Kidney (tissue), 14 donors: ENCODE data around the gene IL3. TPM values are rescaled to one million over a fixed set of nuclear protein-coding genes. Genes with fewer than 3 reads are reported as not detected.

Source experiments
- DNase-seq, 5 donors: peaks; one replicate each; pipeline ENCODE4 v3.0.0-alpha.2; 2013 to 2020
- FAIRE-seq: peaks from 2 replicates; lab custom pipeline; 2012; peaks lifted over from hg19 to GRCh38; lab: Jason Lieb, UNC
- H3K27ac ChIP-seq, 2 donors: one replicate each; pipeline ENCODE4 v1.7.0; 2013; ENCODE audit warnings: low read depth in 2 of 2, low read length in 2 of 2, inconsistent platforms in 1 of 2
- H3K27me3 ChIP-seq: one replicate; pipeline ENCODE4 v1.7.1; 2013; ENCODE audit warnings: low read length, inconsistent platforms; ENCODE audit not compliant: control insufficient read depth, insufficient read depth
- H3K36me3 ChIP-seq, 3 donors: one replicate each; pipeline versions ENCODE4 v1.7.0 to v1.7.1; 2013; ENCODE audit warnings: low read length in 3 of 3, control low read depth in 1 of 3, inconsistent platforms in 1 of 3; ENCODE audit not compliant: insufficient read depth in 3 of 3, control insufficient read depth in 2 of 3
- H3K4me1 ChIP-seq, 3 donors: one replicate each; pipeline versions ENCODE4 v1.7.0 to v1.7.1; 2013; ENCODE audit warnings: low read length in 3 of 3, inconsistent platforms in 1 of 3, low read depth in 1 of 3; ENCODE audit not compliant: control insufficient read depth in 2 of 3, insufficient read depth in 2 of 3
- H3K4me3 ChIP-seq, 3 donors: one replicate each; pipeline versions ENCODE4 v1.7.0 to v1.8.1; 2013; ENCODE audit warnings: low read length in 3 of 3, control low read depth in 1 of 3, inconsistent platforms in 1 of 3
- H3K9ac ChIP-seq, 3 donors: one replicate each; pipeline versions ENCODE4 v1.7.0 to v1.7.1; 2013; ENCODE audit warnings: low read length in 3 of 3, control low read depth in 1 of 3, inconsistent platforms in 1 of 3
- H3K9me3 ChIP-seq, 3 donors: one replicate each; pipeline versions ENCODE4 v1.7.0 to v1.7.1; 2013; ENCODE audit warnings: low read length in 3 of 3, control low read depth in 1 of 3, inconsistent platforms in 1 of 3; ENCODE audit not compliant: control insufficient read depth in 2 of 3, insufficient read depth in 1 of 3
- intact Hi-C: fragments of 100-400 bp; cut with DNase I; formaldehyde crosslinking; loops from one replicate; pipeline ENCODE4 v1.11.1; 2022
- polyA plus RNA-seq: library from polyadenylated mRNA; stranded (reverse); fragments of 350-450 nt; fragmentation: Illumina TruSeq; extraction: RNeasy Lipid Tissue Mini Kit (QIAGEN cat#74804); gene quantifications from one replicate; pipeline ENCODE4 v1.2.3, GENCODE V29; 2014; ENCODE audit warnings: low read depth, low replicate concordance; ENCODE audit not compliant: insufficient read depth
- total RNA-seq: library from RNA; stranded (reverse); fragmentation: NEBNext Ultra II Directional; extraction: Animal tissue kit (Norgen Biotek cat#: 25700); gene quantifications from one replicate; pipeline ENCODE4 v1.2.1, GENCODE V29; 2021
- TF ChIP-seq, protein P1 (sequence below): IDR thresholded peaks from 3 replicates; pipeline ENCODE4 v1.5.1; 2012; ENCODE audit warnings: mild to moderate bottlenecking, moderate library complexity, borderline replicate concordance; ENCODE audit not compliant: insufficient read depth; ENCODE audit errors: extremely low read depth
- donor health status: control.
- donor health status: control.
- donor health status: control.
- donor health status: control.
- donor health status: control.
- donor health status: DM: yes; HTN: yes; CAD: no.
- donor health status: Normal renal cell carcinoma (clear cell type).

IL3 gene
- total and polyA plus RNA-seq, 2 donors from 2014 or later: not detected

DNA sequence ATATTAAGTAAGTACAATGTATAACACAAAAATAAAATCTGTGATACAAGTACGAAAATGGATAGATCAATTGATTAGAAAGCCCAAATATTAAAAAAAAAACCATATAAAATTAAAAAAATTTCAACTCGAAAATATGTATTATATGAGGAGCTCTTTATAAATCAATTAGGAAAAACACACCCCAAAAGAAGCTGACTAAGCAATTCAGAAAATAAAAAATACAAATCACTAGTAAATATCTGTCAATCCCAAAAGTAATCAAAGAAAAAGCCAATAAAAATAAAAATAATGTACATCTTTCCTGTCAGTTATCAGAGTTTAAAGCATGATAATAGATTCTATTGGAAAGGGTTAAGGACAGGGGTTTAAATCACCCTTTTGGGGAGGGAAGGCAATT, 38.8 kb upstream of the IL3 start:
- H3K36me3 ChIP-seq: no peaks in the 10 kb centered on the region
- intact Hi-C loops: no loop called here
- no peak overlapping the region for H3K9ac ChIP-seq
- no peaks in the 10 kb centered on the region for H3K4me1 ChIP-seq
- no peak overlapping the region for H3K27ac ChIP-seq
- TF ChIP-seq, protein P1, sequence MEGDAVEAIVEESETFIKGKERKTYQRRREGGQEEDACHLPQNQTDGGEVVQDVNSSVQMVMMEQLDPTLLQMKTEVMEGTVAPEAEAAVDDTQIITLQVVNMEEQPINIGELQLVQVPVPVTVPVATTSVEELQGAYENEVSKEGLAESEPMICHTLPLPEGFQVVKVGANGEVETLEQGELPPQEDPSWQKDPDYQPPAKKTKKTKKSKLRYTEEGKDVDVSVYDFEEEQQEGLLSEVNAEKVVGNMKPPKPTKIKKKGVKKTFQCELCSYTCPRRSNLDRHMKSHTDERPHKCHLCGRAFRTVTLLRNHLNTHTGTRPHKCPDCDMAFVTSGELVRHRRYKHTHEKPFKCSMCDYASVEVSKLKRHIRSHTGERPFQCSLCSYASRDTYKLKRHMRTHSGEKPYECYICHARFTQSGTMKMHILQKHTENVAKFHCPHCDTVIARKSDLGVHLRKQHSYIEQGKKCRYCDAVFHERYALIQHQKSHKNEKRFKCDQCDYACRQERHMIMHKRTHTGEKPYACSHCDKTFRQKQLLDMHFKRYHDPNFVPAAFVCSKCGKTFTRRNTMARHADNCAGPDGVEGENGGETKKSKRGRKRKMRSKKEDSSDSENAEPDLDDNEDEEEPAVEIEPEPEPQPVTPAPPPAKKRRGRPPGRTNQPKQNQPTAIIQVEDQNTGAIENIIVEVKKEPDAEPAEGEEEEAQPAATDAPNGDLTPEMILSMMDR: no peak
- no peak for FAIRE-seq
- no peak for DNase-seq
- H3K9me3 ChIP-seq: no peaks in the 10 kb centered on the region
- H3K27me3 ChIP-seq: no peaks in the 10 kb centered on the region
- no peak overlapping the region for H3K4me3 ChIP-seq

DNA sequence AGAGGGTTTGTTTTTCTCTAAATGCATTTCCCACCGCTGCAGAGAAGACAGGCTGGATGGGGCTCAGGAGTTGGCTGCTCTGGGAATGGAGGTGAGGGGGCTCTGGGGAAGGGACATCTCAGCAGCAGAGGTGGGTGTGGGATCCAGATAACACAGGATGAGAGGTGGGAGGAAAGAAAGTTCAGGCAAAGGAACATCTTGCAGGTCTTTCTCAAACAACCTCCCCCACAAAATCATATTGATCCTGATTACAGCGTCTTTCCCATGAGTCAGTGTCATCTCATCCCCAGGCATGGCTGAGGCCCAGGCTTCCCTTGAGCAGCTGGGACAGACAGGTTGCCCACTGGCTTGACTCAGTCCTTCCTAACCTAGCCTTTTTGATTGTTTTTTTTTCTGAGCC, 37.7 kb upstream of the IL3 start:
- intact Hi-C loops: no loop called here
- H3K9ac ChIP-seq: no peak overlapping the region
- H3K27ac ChIP-seq: no peak overlapping the region
- H3K9me3 ChIP-seq: no peaks in the 10 kb centered on the region
- no peak overlapping the region for H3K4me3 ChIP-seq
- TF ChIP-seq, protein P1: no peak
- FAIRE-seq (no peak), DNase-seq (no peak)
- no peaks in the 10 kb centered on the region for H3K27me3 ChIP-seq
- no peaks in the 10 kb centered on the region for H3K36me3 ChIP-seq
- H3K4me1 ChIP-seq: no peaks in the 10 kb centered on the region

DNA sequence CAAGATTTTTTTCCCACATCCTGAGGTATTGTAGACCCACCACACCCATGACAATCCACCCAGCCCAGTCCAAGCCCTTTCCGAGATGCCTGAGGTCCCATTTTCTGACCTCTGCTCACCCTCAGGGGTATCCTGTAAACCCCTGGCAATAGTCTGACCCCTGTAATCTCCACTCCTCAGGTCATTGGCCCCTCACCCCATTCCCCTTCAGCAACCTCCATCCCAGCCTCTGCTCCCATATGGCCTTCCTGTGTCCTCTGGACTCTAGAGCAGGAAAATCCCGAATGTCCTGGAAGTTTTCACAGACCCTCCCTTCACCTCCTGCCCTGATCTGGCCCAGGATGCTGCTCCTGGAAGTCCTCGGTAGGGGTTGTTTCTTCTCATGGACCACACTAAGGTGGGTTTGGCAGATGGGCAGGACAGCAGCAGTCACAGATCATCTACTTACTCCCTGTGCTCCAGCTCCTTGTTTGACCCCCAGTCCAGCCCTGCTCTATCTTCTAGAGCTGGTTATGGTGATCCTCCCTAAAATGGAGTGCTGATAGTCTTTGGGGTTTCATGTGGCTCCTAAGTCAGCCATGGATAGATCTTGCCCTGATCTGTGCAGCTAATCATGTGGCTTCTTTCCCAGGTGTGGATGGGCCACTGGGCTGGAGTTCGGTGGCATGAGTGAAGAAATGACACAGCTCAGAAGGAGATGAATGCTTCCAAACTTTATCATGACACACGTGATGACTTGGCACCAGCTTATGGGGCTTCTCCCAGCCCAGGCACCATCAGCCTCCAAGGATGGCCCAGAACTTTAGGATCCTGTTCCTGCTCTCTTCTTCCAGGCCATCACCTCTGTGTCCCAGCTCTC, 37.0 kb upstream of the IL3 start:
- no peak for FAIRE-seq
- H3K9ac ChIP-seq: no peak overlapping the region
- TF ChIP-seq, protein P1: no peak

DNA sequence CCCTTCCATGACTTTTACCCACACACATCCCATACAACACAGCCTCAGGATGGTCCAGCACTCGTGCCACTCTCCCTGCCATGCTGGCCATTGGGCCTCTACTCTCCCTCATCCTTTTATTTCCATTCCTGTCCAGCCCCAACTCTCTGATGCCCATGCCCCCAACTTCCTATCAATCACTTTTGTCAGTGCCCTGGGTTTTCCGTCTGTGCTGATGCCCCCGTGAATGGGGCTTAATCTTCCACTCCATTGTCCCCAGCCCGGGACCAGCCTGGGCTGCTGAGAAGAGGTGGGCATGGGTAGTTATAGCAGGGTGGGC, 36.4 kb upstream of the IL3 start:
- TF ChIP-seq, protein P1: no peak
- no peak overlapping the region for H3K4me3 ChIP-seq
- H3K27ac ChIP-seq: no peak overlapping the region
- H3K9ac ChIP-seq: no peak overlapping the region
- no peaks in the 10 kb centered on the region for H3K36me3 ChIP-seq
- DNase-seq (peak in 1 of 5 donors; percentile 22), FAIRE-seq (no peak)
- H3K4me1 ChIP-seq: no peaks in the 10 kb centered on the region
- H3K27me3 ChIP-seq: no peaks in the 10 kb centered on the region
- intact Hi-C loops: no loop called here
- no peaks in the 10 kb centered on the region for H3K9me3 ChIP-seq

More for the DNA sequence above, 37.0 kb upstream of the IL3 start:
- H3K4me3 ChIP-seq: no peak overlapping the region
- H3K27me3 ChIP-seq: no peaks in the 10 kb centered on the region
- no peak for DNase-seq
- no peak overlapping the region for H3K27ac ChIP-seq
- H3K9me3 ChIP-seq: no peaks in the 10 kb centered on the region
- no peaks in the 10 kb centered on the region for H3K36me3 ChIP-seq
- intact Hi-C loops: no loop called here
- no peaks in the 10 kb centered on the region for H3K4me1 ChIP-seq
